PC-9 (cell line): ENCODE measurements around the gene ACBD6. TPM values are rescaled to one million over a fixed set of nuclear protein-coding genes. Genes with fewer than 3 reads are reported as not detected.

ENCODE experiments used
- BruUV-seq: library from RNA; stranded (reverse); fragments of 400-500 nt; replicated peaks from 2 replicates; lab custom pipeline; 2021; lab: Mats Ljungman, UMichigan
- CTCF ChIA-PET: fragments of 300-600 bp; sonication (Branson Sonifier 250); formaldehyde crosslinking; loops from one replicate; lab custom pipeline; 2022; ENCODE audit warnings: antibody characterized with exemption; lab: Charles Lee
- POLR2A ChIA-PET: fragments of 300-600 bp; sonication (Branson Sonifier 250); formaldehyde crosslinking; loops from one replicate; lab custom pipeline; 2022; ENCODE audit warnings: antibody characterized with exemption; ENCODE audit not compliant: unreplicated experiment; lab: Charles Lee
- DNase-seq, 2 experiments: peaks; one replicate each; pipeline versions ENCODE4 v3.0.0 to v3.0.0-alpha.2; 2015 to 2022; ENCODE audit warnings: mixed read lengths in 1 of 2
- H2AFZ ChIP-seq: fragments of 200-600 bp; sonication (generic); 2 replicates; pipeline ENCODE4 v1.8.1; 2017; ENCODE audit warnings: antibody characterized with exemption
- H3F3A ChIP-seq: fragments of 200-600 bp; sonication (generic); 2 replicates; pipeline ENCODE4 v1.8.1; 2017; ENCODE audit warnings: antibody characterized with exemption, mild to moderate bottlenecking, low read depth; ENCODE audit not compliant: insufficient read depth
- H3K27ac ChIP-seq: fragments of 200-600 bp; sonication (generic); 2 replicates; pipeline ENCODE4 v1.6.1; 2016; ENCODE audit warnings: mixed run types
- H3K27me3 ChIP-seq: fragments of 200-600 bp; sonication (generic); 2 replicates; pipeline ENCODE4 v1.6.1; 2016; ENCODE audit warnings: low read depth, mixed run types; ENCODE audit not compliant: insufficient read depth
- H3K36me3 ChIP-seq: fragments of 200-600 bp; sonication (generic); 2 replicates; pipeline ENCODE4 v1.6.1; 2016; ENCODE audit warnings: low read depth, mixed run types
- H3K4me1 ChIP-seq: fragments of 200-600 bp; sonication (generic); replicated peaks from 2 replicates; pipeline ENCODE4 v1.6.1; 2016; ENCODE audit warnings: mixed run types; ENCODE audit not compliant: insufficient read depth
- H3K4me2 ChIP-seq: fragments of 200-600 bp; sonication (generic); 2 replicates; pipeline ENCODE4 v1.6.1; 2017; ENCODE audit warnings: mixed run types
- H3K4me3 ChIP-seq: fragments of 200-600 bp; sonication (generic); 2 replicates; pipeline ENCODE4 v1.6.1; 2016; ENCODE audit warnings: mixed run types
- H3K79me2 ChIP-seq: fragments of 200-600 bp; sonication (generic); 2 replicates; pipeline ENCODE4 v1.6.1; 2017; ENCODE audit warnings: low read depth, mixed run types
- H3K9me2 ChIP-seq: fragments of 200-600 bp; sonication (generic); 2 replicates; pipeline ENCODE4 v1.8.1; 2017; ENCODE audit warnings: mild to moderate bottlenecking; ENCODE audit not compliant: insufficient read depth
- H3K9me3 ChIP-seq: fragments of 200-600 bp; sonication (generic); 2 replicates; pipeline ENCODE4 v1.8.1; 2016; ENCODE audit warnings: low read depth; ENCODE audit not compliant: insufficient read depth
- H4K20me1 ChIP-seq: fragments of 200-600 bp; sonication (generic); 2 replicates; pipeline ENCODE4 v1.8.1; 2017; ENCODE audit not compliant: insufficient read depth
- CTCF ChIP-seq: fragments of 200-600 bp; sonication (generic); conservative IDR thresholded peaks from 2 replicates; pipeline ENCODE4 v1.6.1; 2017; ENCODE audit warnings: mixed run types, antibody characterized with exemption, mild to moderate bottlenecking, moderate library complexity
- EZH2 ChIP-seq: fragments of 200-600 bp; sonication (generic); IDR thresholded peaks from 2 replicates; pipeline ENCODE4 v1.8.0; 2017; ENCODE audit warnings: antibody characterized with exemption, low read depth
- intact Hi-C: fragments of 100-400 bp; cut with micrococcal nuclease; formaldehyde crosslinking; loops from one replicate; pipeline ENCODE4 v1.10.0; 2022; ENCODE audit not compliant: unreplicated experiment
- total RNA-seq: library from RNA; stranded (reverse); gene quantifications from 2 replicates; pipeline ENCODE4 v1.2.3, GENCODE V29; 2021

The ACBD6 gene
- total RNA-seq, 1 experiment from 2014 or later = 61.0 TPM

GRCh38 chr1:180489313-180489712 lies 13.1 kb downstream of the ACBD6 start:
- Histone ChIP-seq H3K79me2 (no peaks in the 10 kb centered on the region), H3K27ac (no peak overlapping the region), H3F3A (peaks cover 2% of the 10 kb centered on the region; the same call in 1 of the 2 replicates), H3K9me2 (no peaks in the 10 kb centered on the region), H2AFZ (no peak overlapping the region), H3K4me2 (no peak overlapping the region), H3K4me3 (no peak overlapping the region), H3K9me3 (no peaks in the 10 kb centered on the region), H3K36me3 (peaks cover 24% of the 10 kb centered on the region), H3K4me1 (no peaks in the 10 kb centered on the region), H4K20me1 (0 out of 2 replicates have a peak, but pooled peaks cover 8% of the 10 kb centered on the region), H3K27me3 (no peaks in the 10 kb centered on the region)
- TF ChIP-seq CTCF (no peak), EZH2 (no peak)
- DNase-seq = no peak
- CTCF ChIA-PET = no interaction called here
- no TSS peak for BruUV-seq
- intact Hi-C loops = no loop called here
- POLR2A ChIA-PET = no interaction called here

DNA sequence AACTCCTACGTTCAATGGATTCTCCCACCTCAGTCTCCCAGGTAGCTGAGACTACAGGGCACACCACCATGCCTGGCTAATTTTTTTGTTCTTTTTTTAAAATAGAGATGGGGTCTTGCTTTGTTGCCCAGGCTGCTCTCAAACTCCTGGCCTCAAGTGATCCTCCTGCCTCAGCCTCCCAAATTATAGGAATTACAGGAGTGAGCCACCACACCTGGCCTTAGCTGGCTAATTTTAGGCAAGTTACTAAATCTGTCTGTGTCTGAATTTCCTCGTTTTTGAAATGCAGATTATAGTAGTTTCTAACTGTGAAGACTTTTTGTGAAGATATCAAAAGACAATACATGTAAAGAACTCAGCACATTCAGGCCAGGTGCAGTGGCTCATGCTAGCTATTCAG lies 13.7 kb downstream of the ACBD6 start:
- 0 out of 2 replicates have a peak, but pooled peaks cover 8% of the 10 kb centered on the region for H4K20me1 ChIP-seq
- CTCF ChIA-PET = no interaction called here
- H3K79me2 ChIP-seq = no peaks in the 10 kb centered on the region
- H3K9me3 ChIP-seq = no peaks in the 10 kb centered on the region
- BruUV-seq = no TSS peak
- no peak overlapping the region for H3K4me3 ChIP-seq
- no peaks in the 10 kb centered on the region for H3K4me1 ChIP-seq
- intact Hi-C loops = no loop called here
- H3K36me3 ChIP-seq = peaks cover 17% of the 10 kb centered on the region
- no peak for DNase-seq
- peaks cover 7% of the 10 kb centered on the region; the same call in 1 of the 2 replicates for H3F3A ChIP-seq
- H3K9me2 ChIP-seq = no peaks in the 10 kb centered on the region
- POLR2A ChIA-PET = no interaction called here
- H2AFZ ChIP-seq = no peak overlapping the region
- no peak overlapping the region for H3K4me2 ChIP-seq
- TF ChIP-seq CTCF = no peak
- no peak for TF ChIP-seq EZH2
- H3K27me3 ChIP-seq = no peaks in the 10 kb centered on the region
- H3K27ac ChIP-seq = no peak overlapping the region

DNA sequence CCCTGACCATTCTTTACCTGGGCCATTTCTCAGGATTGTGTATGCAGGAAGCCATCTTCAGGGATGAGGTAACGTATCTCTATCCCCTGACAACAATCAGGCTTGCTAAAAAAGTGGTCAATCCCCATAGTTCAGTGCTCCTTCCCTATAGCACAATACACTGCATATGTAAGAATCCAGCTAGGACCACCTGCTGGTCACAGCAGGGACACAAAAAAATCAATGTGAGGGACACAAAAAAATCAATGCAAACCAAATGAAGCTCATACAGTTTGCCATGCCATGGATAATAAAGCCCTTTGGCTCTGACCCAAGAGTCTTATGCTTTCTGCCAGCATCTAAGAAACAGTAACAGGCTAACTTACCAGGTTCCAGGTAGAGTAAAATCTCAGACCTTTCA lies 16.3 kb downstream of the ACBD6 start:
- Histone ChIP-seq H3K4me2 (no peak overlapping the region), H4K20me1 (peaks cover 3% of the 10 kb centered on the region; the same call in 1 of the 2 replicates), H3K36me3 (peaks cover 16% of the 10 kb centered on the region), H2AFZ (no peak overlapping the region), H3F3A (peaks cover 7% of the 10 kb centered on the region; the same call in 1 of the 2 replicates), H3K9me3 (no peaks in the 10 kb centered on the region), H3K79me2 (no peaks in the 10 kb centered on the region), H3K4me3 (no peak overlapping the region), H3K27ac (no peak overlapping the region), H3K4me1 (no peaks in the 10 kb centered on the region), H3K27me3 (no peaks in the 10 kb centered on the region), H3K9me2 (no peaks in the 10 kb centered on the region)
- no peak for DNase-seq
- POLR2A ChIA-PET = no interaction called here
- CTCF ChIA-PET = interaction anchor here (0.6 kb wide), 1 partner anchor 14 kb away, joined by 18 read pairs; no protein-coding TSS in a partner anchor
- BruUV-seq = no TSS peak
- TF ChIP-seq CTCF = no peak
- intact Hi-C loops = no loop called here
